ENCODE results near the gene SLC23A3. TPM values are rescaled to one million over a fixed set of nuclear protein-coding genes. Genes with fewer than 3 reads are reported as not detected.
A peak's percentile ranks its signal among the peaks of the same experiment; 100 is the strongest.

SLC23A3 gene
- total and polyA plus RNA-seq, 9 of the 15 experiments (the other 6 are each of a cell fraction or from before 2014, with no cell fraction given): 0.06 to 0.64 (median 0.16) TPM

GRCh38 chr2:219206328-219207133, 36.7 kb upstream of the SLC23A3 start, which contains the start of gene ZFAND2B (continued):
- TF ChIP-seq GTF2E2 (tag; IDR thresholded peaks at IDR 0.05) (peak; percentile 73), EWSR1 (IDR thresholded peaks at IDR 0.05; ENCODE audit: borderline replicate concordance, low read depth, partially characterized antibody) (no peak), L3MBTL2 (IDR thresholded peaks at IDR 0.05) (peak; percentile 74), CREB1 (IDR thresholded peaks at IDR 0.05) (peak; percentile 83), CREB1 (CRISPR knock-in tag; IDR thresholded peaks at IDR 0.05) (peak; percentile 64; the same call in 1 of the 2 replicates), XRCC3 (IDR thresholded peaks at IDR 0.05) (no peak), TAL1 (IDR thresholded peaks at IDR 0.05) (no peak), PHB2 (IDR thresholded peaks at IDR 0.05; ENCODE audit: low read depth) (no peak), ZFPM2 (CRISPR knock-in tag; IDR thresholded peaks at IDR 0.05) (no peak)

- WGBS (ENCODE audit: insufficient coverage, low coverage, missing lambda C conversion rate): 8% methylated on average over 6 of the region's 7 CpGs
- intact Hi-C loops (cut with micrococcal nuclease): loop anchor here (1.0 to 2.0 kb wide), 2 partner anchors 23 to 29 kb away; partner anchors contain the start of genes ANKZF1, ATG9A and CNPPD1
- ATAC-seq (no peak), DNase-seq (ENCODE audit: extremely low read depth in 1 of 4, low spot score in 3 of 4) (no peak), FAIRE-seq (peak; percentile 78)
- Histone ChIP-seq H4K20me1 (replicated peaks; ENCODE audit: control insufficient read depth, insufficient read depth, low read length) (peaks cover 11% of the 10 kb centered on the region; the same call in 1 of the 2 replicates), H3K79me2 (ENCODE audit: control insufficient read depth, insufficient read depth, low read length) (no peaks in the 10 kb centered on the region), H3K27me3 (ENCODE audit: control insufficient read depth in 2 of 2, insufficient read depth in 2 of 2, low read length in 2 of 2) (no peaks in the 10 kb centered on the region), H3K27ac (ENCODE audit: extremely low read depth, low read depth, low read length) (peak overlapping the region; percentile 81), H3K4me3 (peak overlapping the region; percentile 61), H3K4me2 (ENCODE audit: insufficient read depth, low read length) (peak overlapping the region; percentile 94), H3K4me1 (replicated peaks in 1 of 2; ENCODE audit: control insufficient read depth in 2 of 2, insufficient read depth in 2 of 2, low read length in 2 of 2) (peaks cover 16 to 17% of the 10 kb centered on the region in 2 experiments; a peak in 4 of 5 replicates), H3K9me3 (replicated peaks; ENCODE audit: control insufficient read depth, insufficient read depth, low read depth, low read length) (0 out of 2 replicates have a peak, but pooled peaks cover 2% of the 10 kb centered on the region), H3K9me1 (ENCODE audit: control insufficient read depth, insufficient read depth, low read length) (no peaks in the 10 kb centered on the region), H3K36me3 (ENCODE audit: control insufficient read depth, insufficient read depth, low read length) (peaks cover 38% of the 10 kb centered on the region; the same call in 2 of the 3 replicates), H3K9ac (ENCODE audit: insufficient read depth in 1 of 2, low read depth in 2 of 2, low read length in 2 of 2) (peak overlapping the region; percentile 86 to 89; a peak in 3 of 4 replicates), H2AFZ (ENCODE audit: low read depth, low read length) (peak overlapping the region; percentile 95)
- BruUV-seq (replicated peaks): no TSS peak
- POLR2A ChIA-PET: interaction anchor here (0.8 to 1.5 kb wide), 11 partner anchors 8 to 89 kb away, joined by 3 to 8 read pairs (median 4); partner anchors contain the start of genes ABCB6, ANKZF1, ATG9A and CNPPD1
- CTCF ChIA-PET (ENCODE audit: low intra/inter-chr PET ratio): no interaction called here
- in situ Hi-C loops (cut with MboI): loop anchor here (5.0 kb wide), 1 partner anchor 34 kb away; the partner anchor contains the start of gene SLC23A3
- TF ChIP-seq ETV5 (CRISPR knock-in tag; IDR thresholded peaks at IDR 0.05; ENCODE audit: low read depth): peak; percentile 27; the same call in 1 of the 2 replicates
- TF ChIP-seq RBM15 (IDR thresholded peaks at IDR 0.05; ENCODE audit: insufficient read depth, low read length): no peak
- no peak for TF ChIP-seq GABPB1 (CRISPR knock-in tag; IDR thresholded peaks at IDR 0.05)
- TF ChIP-seq ZNF277 (CRISPR knock-in tag; IDR thresholded peaks at IDR 0.05; ENCODE audit: borderline replicate concordance): no peak
- TF ChIP-seq GTF3C2 (IDR thresholded peaks at IDR 0.05; ENCODE audit: borderline replicate concordance, extremely low read depth, insufficient read length): no peak
- no peak for TF ChIP-seq THRAP3 (IDR thresholded peaks at IDR 0.05; ENCODE audit: borderline replicate concordance)
Observed at GRCh38 chr2:219205981-219206327, 36.1 kb upstream of the SLC23A3 start.
